SW 1271 (cell line): ENCODE results near the gene SRI.
A peak's percentile ranks its signal among the peaks of the same experiment; 100 is the strongest.
"Not testable (repeated sequence)": the region's sequence is repeated elsewhere in the genome, so short reads cannot be mapped to it uniquely, and the experiment has no call there.

ENCODE experiments used
- DNase-seq, 2 experiments: peaks; one replicate each; lab custom pipeline; 2025; lab: John Stamatoyannopoulos, UW

Gene SRI

DNA sequence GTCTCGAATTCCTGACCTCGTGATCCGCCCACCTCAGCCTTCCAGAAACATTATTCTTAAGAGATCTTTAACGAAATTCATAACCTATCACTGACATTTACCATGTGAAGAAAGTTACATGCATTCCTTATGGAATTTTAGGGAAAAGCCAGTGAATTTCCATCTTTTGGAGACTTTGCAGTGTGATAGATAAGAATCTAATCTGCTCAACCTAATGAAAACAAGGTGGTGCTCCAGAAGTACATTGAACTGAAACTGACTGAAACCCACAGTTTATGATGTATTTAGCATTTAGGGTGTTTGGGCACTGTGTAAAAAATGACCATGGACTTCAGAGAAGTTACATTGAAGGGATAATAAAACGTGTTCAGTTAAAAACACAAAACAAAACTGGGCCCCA lies 43.6 kb downstream of the SRI start:
- no peak for DNase-seq

DNA sequence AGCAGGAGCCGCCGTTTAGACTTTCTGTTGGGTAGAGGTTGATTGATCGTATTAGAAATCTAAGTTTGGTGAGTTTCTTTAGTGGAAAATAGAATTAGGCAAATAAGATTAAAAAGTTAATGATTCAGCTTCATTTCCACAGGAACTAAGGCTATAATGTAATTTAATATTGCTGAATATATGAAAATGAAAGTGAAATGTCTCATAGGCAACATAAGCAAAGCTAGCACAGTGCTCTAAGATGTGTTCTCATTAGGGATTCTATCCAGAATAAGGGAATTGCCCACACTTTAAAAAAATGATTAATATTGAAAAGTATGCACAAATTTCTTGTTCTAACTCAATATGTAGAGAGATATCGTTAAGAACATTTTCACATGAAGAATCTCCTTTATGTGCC lies 47.0 kb downstream of the SRI start:
- DNase-seq: no peak

DNA sequence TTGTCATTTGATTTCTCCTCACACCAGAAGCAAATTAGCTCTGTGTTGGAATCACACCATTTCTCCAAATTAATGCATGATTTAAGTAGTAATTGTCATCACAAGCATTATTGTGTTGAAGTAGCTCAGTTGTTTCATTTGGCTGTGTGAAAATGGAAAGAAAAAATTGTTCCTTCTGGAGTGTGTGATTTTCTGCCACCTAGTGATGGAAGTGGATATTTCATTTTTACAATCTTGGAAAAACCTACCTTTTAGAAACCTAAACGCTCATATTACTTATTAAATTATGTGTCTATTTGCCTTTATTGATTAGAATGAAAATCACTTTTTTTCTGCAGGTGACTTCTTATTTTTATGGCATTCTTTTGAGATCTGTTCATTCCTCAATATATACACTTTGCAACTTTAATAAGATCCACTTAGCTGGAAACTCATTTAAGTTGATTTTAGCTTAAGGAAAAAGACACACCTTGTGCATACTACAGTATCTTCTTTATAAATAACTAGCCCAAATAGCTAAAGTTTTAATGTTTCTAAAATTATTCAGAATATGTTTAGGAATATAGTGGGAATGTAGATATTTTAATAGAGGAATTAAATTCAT lies 50.0 kb downstream of the SRI start:
- DNase-seq: peak in 1 of 2 experiments; percentile 30

- no peak for DNase-seq
These were observed 52.1 kb downstream of the SRI start for GRCh38 chr7:88167721-88168120.

- no peak for DNase-seq
These were observed 52.6 kb downstream of the SRI start for GRCh38 chr7:88167223-88167622.

DNA sequence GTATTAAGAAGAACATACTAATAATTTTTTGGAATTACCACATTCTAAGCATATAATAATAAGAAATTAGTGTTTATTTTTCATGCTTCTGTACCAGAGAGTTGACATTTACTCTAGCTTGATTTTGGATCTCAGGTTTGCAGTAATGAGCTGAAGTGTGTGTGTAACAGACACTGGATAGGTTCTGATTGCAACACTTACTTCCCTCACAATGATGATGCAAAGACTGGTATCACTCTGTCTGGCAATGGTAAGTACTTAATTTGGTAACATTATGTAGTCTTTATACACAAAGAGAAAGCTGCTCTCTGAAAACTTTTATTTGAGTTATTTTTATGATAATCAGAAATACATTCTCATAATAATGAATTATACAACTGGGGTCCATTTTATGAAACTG lies 54.1 kb downstream of the SRI start:
- DNase-seq: no peak

DNA sequence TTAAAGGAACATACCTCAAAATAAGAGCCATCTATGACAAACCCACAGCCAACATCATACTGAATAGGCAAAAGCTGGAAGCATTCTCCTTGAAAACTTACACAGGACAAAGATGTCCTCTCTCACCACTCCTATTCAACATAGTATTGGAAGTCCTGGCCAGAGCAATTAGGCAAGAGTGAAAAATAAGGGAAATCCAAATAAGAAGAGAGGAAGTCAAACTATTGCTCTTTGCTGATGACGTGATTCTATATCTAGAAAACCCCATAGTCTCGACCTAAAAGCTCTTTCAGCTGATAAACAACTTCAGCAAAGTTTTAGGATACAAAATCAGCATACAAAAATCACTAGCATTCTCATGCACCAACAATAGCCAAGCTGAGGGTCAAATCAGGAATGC lies 60.1 kb downstream of the SRI start:
- not testable (repeated sequence) for DNase-seq

DNA sequence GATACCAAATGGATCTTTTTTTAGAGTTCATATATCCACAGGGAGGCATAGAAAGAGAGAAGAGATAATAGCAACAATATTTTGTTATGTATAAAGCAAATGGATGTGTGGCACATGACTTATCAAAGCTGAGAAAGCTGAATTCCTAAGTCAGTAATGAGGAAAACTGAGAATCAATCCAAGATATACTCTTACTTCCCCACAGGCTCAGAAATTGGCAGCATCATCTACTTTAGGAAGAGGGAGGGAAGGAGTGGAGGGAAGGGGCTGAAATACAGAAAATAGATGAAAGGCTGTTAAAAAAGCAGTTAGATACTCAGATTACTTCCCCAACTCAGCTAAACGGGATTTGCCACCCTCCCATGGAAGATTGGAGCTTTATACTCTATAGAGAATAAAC lies 63.5 kb downstream of the SRI start:
- DNase-seq: no peak

DNA sequence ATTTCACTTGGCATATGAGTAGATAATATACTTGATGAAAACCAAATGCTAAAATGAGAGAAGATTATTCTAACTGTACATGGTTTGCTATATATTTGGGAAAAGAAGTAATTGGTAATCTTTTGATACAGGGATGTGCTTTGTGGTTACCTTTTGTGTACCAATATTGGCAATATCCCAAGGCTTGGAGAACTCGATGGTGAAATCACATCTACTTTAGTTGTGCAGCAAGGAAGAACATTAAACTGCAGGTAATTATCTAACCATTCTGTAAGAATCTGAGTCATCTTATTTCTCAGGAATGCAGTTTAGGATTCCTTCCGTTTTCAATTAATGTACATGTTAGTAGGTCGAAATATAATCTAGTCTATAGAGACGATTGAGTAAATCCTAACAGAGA lies 64.1 kb downstream of the SRI start:
- DNase-seq: no peak
